LoVo (cell line): ENCODE results near the gene PDXK.

Experiments used
- DNase-seq: peaks from one replicate; pipeline ENCODE4 v3.0.0-alpha.2; 2016; ENCODE audit warnings: low spot score

The PDXK gene

DNA sequence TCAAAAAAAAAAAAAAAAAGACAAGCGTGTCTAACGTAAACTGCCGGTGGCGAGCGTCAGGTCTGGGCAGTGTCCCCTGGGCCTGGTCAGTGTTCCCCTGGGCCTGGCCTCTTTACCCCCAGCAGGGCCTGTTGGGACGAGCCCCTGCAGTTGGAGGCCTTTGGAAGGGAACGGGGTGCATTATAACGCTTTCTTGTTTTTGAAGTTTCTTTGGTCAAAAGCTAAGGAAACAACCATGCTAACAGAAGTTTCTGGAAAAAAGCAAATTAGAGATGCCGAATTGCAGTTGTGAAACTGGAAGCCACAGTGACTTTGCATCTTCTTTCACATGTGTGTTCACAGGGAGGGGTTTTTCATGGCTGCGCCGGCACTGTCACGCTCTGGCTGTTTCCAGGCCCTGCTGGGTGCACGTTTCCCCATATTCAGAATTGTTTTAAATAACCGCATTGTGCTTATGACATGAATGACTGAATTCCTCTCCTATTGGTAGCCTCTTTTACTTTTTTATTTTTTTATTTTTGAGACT lies 86.4 kb downstream of the PDXK start:
- DNase-seq, result no peak

DNA sequence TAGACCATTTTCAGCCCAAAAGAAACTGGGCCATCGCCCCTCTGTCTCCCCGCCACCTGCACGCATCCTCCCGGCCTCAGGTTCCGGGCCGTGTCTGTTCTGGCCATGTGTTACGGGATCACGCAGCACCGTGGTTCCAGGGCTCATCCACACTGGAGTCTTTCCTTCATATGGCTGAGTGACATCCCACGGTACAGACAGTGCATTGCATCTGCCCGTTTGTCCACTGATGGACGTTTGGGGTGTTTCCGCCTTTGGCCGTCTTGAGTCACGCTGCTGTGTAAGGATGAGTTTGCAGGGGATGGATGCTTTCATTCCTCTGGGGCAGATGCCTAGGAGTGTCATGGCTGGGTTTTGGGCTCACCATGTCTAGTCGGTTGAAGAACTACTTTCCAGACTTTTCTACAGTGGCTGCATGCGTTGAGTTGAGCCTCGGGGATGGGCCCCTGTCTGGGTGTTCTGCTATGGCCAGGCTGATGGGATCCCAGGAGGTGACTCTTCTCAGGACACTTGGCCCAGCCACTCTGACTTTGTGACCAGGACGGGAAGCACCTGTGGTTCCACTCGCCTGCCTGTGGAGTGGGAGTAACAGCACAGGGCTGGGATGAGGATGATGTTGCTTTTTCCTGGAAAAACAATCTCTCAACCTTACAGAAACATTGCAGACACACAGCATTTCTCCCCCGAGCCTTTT lies 87.2 kb downstream of the PDXK start:
- DNase-seq, result no peak

DNA sequence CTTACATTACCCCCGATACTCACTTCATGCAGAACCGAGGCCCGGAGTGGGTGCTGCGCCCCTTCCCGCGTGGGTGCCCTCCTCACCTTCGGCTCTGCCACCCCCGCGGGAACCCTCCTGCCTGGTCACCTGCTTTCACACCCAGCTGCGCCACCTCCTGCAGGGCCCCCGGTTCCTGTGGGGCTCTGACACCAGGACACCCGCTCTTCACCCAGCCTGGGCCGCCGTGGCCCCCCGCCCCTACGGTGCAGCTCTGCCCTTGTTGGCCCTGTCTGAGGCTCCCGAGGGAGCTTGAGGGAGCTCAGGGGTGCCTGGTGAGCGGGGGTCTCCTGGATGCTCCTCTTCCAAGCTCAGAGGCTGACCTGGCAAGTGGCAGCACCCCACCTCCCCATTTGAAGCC lies 89.4 kb downstream of the PDXK start:
- DNase-seq, result no peak

DNA sequence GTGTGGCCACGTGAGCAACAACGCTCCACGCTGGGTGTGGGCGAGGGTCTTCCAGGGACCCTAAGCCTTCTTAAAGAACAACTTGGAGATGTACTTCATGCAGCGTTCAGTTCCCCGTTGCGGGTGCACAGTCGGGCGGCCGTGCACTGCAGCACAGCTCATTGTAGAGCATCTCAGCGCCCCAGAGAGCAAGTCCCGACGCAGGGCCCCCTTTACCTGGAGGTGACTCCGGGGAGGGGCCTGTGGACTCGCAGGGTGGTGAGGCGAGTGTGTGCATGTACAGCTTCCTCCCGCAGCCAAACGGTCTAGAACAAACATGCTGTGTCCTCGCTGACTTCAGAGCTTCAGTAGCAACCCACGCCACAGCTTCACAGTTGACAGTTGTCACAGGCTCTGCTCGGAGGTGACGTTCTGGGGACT lies 89.9 kb downstream of the PDXK start:
- no peak for DNase-seq

DNA sequence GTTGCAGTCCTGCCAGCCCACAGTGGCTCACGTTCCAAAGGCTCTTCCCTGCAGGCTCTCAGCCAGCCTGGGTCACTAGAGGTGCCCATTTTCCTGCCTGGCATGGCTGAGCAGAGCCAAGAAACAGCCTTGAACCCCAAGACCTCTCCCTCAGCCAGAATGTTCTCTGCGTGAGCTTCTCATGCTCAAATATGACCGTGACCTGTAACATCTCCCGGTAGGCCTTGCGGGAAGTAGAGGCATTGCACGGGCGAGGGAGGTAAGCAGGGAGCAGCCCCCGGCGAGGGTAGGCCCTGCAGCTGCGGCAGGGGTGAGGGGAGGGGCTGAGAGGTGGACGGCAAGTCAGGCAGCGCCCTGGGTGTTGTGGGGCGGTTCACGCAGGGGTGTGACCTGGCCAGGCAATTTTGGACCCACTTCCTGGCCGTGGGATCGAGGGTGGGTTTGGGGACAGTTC lies 90.4 kb downstream of the PDXK start:
- no peak for DNase-seq

DNA sequence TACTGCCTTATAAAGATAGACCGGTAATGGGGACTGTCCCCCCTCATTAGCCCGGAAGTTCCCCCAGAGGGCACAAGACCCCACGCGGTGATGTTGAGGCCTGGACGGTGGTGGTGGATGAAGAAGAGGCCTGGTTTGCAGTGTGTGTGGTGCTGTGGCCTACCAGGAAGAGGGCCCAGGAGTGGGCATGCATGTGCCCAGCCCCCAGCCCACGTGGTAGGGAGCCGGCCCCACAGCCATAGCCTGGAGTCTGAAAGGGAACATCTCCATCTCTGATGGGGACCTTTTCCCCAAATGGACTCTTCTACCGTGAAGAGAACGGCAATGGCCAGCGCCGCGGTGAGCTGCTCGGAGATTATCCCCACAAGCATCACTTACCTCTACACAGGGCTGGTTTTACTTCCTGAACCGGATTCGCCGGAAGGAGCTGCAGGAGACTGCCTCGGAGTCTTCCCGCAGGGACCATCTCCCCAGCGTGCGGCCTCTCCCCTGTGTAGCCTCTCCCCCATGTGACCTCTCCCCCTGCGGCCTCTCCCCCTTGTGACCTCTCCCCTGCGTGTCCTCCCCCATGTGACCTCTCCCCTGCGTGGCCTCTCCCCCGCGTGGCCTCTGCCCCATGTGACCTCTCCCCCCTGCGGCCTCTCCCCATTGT lies 91.0 kb downstream of the PDXK start:
- DNase-seq, result no peak

DNA sequence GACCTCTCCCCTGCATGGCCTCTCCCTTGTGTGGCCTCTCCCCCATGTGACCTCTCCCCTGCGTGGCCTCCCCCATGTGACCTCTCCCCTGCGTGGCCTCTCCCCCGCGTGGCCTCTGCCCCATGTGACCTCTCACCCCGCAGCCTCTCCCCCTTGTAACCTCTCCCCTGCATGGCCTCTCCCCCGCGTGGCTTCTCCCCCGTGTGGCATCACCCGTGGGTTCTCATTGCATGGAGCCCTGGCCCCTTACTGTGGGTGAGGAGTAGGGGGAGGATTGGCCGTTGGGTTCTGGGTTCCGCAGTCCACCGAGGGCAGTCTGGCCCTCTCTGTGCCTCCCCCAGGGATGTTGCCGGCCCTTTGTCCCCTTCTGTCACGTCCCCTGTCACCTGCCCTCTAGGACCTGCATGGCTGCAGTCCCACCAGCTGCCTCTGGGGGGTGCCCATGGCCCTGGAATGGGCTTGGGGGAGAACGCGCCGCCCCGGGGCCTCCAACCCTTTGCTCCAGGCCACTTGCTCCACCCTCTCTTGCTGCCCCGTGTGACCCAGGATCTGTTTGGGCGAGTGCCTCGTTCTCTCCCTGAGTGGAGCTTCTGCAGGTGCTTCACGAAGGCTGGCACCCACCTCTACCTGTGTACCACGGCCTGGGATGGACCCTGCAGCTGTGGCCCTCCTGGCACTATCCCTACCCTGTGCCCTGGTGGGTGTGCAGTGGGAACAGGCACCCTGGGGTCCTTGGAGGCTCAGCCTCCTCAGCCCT lies 91.8 kb downstream of the PDXK start:
- DNase-seq, result peak; percentile 64

DNA sequence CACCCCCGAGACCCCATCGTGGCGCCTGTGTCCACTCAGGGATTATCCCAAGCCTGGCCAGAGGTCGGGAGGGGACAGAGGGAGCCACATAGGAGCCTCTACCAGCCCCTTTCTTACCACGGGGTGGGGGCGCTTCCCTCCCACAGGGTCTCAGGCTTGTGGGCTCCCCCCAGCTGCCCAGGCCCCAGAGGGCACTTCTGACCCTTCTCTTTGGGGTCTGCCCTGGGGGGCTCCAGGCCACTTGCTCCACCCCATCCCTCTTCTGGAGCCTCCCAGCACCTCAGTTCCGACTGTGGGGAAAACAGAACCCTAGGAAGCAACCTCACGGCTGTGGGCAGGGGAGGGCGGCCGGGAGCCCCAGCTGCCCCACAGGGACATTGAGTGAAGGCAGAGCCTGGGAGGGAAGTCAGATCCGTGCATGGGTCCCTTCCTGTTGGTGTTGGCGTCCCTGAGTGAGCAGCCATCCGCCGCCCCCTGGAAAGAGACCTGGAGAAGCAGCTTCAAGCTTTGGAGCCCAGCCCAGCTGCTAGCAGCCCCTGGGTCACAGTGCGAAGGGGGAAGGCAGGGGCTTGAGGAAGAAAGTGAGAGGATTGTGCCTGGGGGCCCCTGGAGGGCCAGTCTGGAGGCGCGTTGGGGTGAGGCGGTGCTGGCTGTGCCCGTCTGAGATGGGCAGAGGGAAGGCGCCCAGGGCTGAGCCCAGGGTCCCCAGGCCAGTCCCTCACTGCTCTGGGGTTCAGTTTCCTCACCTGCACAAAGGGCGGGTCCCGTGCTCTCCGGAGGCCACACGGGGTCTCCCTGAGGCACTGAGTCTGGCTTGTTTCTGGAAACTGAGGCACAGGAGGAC lies 92.6 kb downstream of the PDXK start:
- no peak for DNase-seq
